ENCODE results near the gene CTDP1. TPM values are rescaled to one million over a fixed set of nuclear protein-coding genes. Genes with fewer than 3 reads are reported as not detected.

The CTDP1 gene
- total RNA-seq, 1 donor from 2014 or later, result 10.7 TPM

DNA sequence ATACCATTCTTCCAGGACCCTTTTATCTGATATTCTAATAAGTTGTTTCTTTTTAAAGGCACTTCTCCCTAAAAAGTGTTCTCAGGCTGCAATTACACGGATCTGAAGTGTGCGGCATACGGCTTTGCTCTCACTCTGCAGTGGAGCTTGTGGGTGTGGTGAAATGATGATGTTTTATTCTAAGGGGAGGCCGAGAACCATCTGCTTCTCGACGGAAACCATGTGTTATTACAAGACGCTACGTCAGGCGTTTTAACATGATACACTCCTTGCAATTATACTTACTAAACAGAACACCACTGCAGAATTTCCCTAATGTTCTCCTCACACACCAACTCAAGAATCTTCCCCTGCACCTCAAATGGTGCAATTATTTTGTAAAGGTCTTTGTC, 34.9 kb upstream of the CTDP1 start:
- ATAC-seq, result no peak

DNA sequence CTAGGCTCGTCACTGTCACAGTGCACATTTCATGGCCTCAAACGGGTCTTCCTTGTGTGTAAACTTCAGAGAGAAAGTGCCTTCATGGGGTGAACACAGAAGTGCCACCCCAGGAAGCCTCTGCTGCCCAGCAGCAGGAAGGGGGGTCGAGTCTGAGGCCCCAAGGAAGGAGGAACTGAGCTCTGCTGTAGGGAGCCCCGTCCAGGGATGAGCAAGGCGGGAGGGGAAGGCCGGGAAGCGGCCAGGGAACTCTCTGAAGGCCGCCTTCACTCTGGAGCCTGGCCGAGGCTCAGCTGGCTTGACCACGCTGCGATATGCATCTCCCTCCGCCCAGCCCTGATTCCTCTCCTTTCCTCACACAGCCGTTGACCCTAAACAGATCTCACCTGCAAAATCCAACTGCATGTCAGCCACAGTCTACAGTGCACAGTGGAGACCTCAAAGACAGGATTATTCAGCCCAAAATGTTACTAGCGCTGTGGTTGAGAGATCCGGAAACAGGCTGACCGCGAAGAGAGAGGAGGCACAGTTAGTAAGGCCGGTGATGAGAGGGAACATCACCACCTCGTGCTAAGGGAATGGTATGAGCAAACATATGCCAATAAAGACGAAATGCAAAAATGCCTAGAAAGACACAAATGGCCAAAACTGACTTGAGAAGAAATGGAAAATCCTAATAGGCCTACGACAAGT, 34.2 kb upstream of the CTDP1 start:
- no peak for ATAC-seq

DNA sequence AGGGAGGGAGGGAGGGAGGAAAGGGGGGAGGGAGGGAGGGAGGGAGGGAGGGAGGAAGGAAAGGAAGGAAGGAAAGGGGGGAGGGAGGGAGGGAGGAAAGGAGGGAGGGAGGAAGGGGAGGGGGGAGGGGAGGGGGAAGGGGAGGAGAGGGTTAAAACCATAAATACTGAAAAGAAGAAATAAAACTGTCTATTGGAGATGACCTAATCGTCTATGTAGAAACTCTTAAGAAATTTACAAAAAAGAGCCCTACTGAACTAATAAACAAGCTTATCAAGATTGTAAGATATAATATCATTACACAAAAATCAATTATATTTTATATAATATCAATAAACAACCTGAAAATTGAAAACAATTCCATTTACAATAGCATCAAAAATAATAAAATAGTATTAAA, 32.3 kb upstream of the CTDP1 start:
- ATAC-seq, result no peak

DNA sequence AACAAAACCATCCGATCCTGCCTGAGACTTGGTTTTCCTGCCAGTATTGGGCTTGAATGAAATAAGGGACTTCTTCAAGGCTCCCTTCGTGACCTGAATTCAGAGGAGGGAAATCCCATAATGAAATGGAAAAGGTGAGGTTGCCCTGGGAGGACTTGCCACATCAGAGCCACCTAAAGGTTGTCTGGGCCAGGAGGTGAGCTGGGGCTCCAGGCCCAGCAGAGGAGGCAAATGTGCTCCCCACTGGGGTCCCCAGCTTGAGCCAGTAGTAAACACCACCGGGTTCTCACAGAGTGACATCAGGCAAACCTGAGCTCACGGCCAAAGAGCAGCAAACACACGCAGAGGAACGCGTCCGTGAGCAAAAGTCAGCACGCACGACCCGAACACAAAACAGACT, 28.6 kb upstream of the CTDP1 start:
- ATAC-seq, result no peak

DNA sequence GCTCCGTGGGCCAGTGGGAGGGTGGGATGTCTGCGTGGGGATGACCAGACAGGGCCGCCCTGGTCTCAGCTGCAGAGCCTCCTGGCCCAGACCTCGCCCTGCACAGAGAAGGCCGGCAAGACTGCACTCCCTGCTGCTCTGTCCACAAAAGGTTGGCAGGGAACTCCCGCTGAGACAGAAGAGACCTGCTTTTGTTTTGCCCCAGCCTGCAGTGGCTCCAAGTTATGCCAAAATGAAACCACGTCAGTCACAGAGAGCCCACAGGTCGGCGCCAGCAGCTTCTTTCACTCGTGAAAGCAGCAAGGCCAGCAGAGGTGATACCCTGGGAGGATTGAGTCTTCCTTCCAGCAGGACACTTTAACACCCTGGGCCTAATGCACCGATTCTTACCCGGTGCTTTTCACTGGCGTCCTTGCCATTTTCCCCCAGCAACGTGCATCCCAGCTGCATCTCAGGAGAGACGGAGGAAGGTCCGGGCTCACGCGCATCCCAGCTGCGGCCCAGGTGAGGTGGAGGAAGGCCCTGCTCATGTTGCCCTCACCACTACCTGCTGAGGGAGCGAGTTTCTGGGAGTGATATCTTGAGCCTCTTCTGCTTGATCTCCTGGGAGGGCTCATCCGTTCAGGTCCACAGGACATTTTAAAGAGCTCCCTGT, 22.1 kb upstream of the CTDP1 start:
- peak; percentile 32 for ATAC-seq

DNA sequence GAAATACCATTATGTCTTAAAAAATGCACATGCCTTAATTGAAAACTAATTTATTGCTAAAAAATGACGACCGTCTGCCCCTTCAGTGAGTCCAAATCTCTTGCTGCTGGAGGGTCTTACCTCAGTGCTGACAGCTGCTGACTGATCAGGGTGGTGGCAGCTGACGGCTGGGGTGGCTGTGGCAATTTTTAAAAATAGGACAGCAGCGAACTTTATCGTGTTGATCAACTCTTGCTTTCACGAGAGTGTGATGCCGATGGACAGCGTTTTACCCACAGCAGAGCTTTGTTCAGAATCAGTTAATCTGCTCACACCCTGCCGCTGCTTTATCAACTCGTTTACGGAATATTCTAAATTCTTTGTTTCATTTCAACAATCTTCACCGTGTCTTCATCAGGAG, 21.2 kb upstream of the CTDP1 start:
- no peak for ATAC-seq

DNA sequence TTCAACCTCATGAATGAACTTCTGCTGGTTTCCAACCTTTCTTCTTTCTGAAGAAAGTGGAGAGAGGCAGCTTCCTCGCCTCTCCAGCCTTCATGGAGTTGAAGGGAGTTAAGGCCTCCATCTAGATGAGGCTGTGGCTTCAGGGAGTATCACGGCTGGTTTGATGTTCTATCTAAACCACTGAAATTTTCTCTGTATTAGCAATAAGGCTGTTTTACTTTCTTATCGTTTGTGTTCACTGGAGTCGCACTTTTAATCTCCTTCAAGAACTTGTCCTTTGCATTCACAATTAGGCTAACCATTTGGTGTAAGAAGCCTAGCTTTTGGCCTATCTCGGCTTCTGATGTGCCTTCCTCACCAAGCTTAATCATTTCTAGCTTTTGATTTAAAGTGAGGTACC, 19.9 kb upstream of the CTDP1 start:
- ATAC-seq, result no peak

DNA sequence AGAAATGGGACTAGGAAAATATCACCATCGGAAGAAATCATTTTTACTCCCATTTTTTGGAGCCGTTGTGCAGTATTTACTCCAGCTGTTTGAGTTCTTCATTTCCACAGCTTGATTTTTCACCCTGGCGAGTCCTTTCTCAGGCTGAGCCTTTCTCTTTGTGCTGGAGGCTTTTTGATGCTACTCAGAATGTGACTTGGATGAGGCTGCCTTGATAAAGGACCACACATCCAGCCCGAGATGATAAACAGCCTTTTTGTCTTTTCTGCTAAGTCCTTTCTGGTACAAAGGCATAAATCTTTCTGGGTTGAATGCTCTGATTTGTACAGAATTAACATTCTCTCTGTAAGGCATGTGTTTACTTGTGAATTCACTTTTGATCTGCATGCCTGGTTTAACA, 17.6 kb upstream of the CTDP1 start:
- ATAC-seq, result no peak

DNA sequence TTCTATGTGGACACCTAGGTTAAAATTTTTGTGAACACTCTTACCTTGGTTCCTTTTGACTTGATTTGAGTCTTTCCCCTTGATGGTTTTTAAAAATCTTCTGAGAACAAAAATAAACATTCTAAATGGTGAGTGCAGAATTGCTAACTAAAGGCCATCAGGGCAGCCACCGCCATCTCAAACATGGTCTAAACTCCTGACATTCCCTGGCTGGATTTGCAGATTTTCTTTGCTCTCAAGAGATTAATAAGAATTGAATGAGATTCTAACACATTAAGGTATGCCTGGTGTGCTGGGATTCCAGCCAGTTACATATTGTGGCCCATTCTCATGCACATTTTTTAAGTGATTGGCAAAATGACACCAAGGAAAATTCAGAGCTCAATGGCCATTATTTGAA, 17.2 kb upstream of the CTDP1 start:
- ATAC-seq, result no peak

DNA sequence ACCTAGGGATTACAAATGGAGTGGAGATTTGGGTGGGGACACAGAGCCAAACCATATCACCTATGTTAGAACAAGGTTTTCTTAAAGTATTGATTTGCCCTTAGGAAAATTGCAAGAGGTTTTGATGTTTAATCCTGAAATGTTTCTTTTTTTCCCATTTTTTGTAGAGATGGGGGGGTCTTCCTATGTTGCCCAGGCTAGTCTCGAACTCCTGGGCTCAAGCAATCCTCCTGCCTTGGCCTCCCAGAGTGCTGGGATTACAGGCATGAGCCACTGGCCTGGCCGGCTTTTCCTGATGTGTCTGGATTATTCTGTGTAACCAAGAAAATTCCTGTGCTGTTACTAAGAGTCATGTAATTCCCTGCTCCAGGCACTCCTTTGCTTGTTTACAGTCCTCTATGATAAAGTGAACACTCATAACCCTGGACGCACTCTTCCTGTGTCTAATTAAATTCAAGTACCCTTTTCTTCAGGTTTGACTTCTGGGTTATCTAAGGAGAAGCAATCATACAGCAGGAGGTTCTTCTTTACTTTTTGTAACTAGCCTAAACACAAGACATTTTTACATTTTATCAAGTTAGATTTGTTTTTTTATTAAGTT, 15.0 kb upstream of the CTDP1 start:
- ATAC-seq, result peak; percentile 95

DNA sequence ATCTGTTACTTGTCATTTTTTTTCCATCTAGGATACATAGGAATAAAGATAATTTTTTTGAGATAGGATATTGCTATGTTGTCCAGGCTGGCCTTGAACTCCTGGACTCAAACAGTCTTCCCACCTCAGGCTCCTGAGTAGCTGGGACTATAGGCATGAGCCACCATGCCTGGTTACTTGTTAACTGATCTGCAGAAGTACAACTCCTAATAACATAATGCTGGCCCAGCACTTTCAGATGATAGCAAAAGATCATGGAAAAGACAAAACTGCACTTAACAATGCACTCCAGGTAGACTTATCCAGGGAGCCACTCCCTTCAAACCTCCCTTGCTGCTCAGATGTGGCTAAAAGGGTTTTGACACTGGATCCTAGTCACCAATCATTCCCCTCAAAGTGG, 11.4 kb upstream of the CTDP1 start:
- no peak for ATAC-seq

DNA sequence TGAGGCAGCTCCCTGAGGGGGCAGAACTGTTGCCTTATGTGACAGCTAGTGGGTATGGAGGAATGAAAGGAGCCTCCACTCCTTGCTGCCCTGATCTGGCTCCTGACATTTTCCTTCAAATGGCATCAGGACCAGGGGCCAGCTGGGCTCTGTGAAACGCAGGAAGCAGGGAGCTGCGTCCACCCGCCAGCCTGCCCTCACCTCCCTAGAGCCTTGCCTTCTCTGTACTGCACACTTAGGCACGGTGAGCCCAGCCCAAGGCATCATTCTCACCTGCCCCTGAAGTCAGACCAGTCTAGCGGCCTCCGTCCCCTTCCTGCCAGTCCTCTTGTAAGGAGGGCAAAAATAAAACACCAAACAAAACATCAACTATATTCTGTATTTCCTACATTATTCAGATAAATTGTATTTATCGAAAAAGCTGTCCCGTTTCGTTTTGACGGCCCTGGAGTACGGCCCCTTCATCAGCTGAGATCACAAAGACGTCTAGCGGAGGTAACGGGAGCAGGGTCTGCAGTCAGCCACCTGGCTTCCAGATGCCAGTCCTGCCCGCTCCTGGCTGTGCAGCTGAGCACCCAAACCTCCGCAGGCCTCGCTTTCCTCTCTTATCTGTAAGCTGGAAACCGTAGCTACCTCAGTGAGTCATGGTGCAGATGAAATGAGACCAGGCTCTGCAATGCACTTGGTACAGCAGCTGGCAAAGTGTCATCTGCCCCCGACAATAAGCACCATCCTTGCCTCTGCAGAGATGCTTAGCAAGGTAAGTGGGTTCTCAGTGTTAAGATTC, 6.9 kb upstream of the CTDP1 start:
- peak; percentile 30 for ATAC-seq

DNA sequence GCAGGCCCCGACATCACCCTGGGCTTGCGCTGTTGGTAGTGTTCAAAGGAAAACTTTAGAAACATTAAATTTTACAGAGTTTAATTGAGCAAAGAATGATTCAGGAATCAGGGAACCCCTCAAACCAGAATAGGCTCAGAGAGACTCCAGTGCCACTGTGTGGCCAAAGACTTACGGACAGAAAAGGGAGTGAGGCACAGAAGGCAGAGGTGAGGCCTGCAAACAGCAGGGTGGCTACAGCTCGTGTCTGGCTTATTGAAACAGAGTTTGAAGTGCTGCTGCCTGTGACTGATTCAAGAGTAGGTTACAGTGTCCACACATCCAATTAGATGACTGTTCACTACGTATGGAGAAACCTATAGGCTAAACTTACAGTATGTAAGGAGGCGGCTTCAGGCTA, 2.4 kb upstream of the CTDP1 start:
- ATAC-seq, result no peak

DNA sequence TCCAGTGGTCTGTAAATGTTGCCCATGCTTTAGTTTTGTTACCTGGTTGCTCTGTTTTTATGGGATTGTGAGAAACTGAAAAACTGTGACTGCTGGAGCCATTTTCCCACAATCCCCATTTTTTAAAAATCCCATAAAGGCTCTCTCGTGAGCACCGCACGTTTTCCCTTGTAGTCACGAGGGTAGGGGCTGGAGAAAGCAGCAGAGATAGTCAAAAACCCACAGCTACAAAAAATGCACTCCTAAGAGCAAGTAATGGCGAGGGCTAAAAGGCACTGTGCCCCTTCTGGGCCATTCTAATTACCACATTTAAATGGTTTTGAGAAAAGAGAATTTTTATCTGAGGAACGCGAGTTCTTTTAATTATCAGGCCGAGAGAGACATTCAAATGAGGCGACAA, 1.8 kb upstream of the CTDP1 start:
- ATAC-seq, result no peak

DNA sequence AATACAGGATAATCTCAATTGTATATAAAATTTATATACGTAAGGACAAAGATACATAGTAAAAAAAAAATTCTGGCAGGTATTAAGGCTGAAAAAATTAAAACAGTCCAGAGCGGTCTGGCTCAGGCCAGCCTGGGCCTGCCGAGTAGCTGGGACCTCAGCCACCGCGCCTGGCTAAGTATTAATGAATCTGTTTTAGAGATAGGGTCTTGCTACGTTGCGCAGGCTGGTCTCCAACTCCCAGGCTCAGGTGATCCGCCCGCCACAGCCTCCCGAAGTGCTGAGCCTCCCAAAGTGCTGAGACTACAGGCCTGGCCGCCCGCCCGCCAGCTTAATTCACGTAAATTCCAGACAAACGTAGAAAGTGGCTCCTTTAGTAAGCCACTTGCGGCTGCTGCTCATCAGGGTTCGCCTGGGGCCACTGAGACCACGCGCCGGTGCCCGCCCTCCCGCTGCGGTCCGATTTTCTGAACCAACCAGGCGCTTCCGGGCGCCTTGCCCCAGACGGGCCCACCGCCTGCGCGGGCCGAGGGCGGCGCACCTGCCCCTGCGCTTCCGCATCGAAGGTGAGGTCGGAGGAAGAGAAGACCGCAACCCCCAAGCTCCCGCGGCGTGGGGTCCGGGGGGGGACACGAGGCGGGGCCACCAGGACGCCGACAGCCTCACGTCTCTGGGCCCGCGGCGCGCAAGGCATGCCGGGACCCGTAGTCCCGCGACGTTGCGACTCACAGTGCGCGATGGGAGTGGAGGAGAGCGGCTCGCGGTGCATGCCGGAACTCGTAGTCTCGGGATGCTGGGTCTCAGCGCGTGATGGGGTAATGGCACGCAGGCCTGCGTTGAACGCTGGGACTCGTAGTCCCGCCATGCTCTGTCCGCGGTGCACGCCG, 695 bp upstream of the CTDP1 start:
- ATAC-seq, result peak; percentile 96

DNA sequence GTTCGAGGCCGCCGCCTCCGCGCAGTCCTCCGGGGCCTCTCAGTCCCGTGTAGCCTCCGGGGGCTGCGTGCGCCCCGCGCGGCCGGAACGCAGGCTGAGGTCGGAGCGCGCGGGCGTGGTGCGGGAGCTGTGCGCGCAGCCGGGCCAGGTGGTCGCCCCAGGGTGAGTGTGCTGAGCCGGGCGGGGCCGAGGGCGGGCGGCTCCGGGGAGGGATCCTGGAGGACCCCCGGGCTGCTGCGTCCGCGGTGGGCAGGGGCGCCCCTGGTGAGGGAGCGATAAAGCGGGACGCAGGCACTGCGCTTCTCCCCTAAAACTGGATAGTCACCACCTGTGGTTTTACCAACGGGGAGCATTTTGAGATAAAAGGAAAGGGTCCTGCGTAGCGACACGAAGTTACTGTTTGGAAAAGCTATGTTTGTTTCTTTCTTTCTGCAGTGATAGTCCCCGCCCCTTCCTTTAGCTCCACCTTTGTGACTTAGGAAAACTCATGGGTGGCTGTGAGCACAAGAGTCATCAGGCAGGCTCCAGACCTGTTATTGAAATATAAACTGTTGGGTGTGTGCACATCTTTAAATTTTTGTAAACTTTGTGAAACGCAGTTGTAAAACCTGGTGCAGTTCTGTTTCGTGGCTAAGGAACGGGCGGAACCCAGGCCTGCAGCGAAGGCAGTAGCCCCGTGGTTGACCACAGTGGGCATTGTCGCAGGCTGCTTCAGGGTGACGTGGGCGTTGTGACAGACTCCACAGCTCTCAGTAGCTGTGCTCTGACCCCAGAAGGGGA, 687 bp downstream of the CTDP1 start:
- peak; percentile 28 for ATAC-seq

DNA sequence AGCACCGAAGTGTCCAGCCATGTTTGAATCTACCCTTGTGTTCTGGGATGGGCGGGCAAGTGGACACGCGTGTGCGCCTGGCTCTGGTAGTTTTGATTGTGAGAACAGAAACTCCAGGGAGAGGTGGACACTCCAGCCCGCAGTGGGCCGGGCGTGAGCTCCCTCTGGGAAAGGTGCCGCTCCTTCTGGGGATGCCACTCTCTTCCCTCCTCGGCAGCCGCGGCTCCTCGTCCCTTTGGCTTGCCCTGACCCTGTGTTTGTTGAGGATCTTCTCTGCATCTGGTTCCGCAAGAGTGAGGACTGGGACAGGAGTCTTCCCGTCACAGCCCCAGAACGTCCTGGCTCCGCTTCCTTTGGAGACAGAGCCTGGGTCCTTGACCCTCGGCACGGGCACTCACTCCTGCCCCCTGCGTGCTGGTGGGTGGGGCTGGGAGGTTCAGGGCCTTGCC, 1.3 kb downstream of the CTDP1 start:
- ATAC-seq, result no peak

DNA sequence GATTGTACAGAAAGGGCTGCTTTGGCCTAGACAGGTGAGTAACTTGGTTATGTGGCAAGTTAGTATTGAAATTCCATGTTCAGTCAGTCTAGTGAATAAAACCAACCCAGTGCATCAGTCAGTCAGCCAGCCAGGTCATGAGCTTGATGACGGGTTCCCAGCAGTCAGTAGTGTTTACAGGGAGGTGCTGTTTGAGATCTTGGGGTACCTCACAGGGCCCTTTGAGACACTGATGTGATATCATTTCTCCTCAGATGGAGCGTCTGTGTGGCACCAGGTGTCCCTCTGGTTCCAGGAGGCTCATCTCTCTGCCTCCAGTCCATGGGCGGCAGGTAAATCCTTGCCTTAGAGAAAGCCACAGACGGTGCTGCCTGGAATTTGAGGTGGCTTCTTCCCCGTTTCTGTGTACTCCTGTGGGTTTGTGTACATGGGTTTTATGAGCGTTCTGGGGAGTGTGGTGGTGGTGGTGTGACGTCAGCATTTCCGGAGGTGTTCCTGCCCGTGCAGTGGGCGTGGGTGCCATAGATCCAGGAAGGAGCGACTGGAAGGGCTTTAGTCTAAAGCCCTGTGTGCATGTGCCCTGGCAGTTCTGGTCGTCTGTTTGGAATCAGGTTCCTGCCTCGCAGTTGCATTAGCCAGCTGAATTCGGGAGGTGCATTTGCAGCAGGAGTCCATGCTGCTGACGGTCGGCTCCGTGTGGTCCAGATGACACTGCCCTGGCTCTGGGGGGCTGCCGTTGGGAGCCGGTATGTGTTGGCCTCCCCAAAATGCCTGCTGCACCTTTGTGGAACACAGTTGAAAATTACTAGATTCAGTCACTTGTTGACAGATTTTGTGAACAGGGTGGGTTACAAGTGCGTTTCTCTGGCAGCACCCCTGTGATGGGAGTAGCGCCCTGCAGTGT, 2.1 kb downstream of the CTDP1 start:
- ATAC-seq, result no peak

DNA sequence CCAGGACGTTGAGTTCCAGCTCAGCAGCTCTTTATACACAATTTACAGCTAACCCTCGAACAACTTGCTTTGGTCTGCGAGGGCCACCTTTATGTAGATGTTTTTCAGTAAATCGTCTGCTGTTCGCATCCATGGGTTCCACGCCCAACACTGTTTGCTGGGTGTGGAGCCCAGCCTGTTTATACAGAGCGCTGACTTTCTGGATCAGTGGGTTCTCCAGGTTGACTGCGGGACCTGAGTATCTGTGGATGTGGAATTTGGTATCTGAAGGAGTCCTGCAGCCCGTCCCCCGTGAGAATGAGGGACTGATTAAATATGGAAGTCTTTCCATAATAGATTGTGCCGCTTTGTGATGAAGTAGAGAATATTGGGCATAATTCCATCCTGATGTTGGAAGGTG, 2.9 kb downstream of the CTDP1 start:
- no peak for ATAC-seq

DNA sequence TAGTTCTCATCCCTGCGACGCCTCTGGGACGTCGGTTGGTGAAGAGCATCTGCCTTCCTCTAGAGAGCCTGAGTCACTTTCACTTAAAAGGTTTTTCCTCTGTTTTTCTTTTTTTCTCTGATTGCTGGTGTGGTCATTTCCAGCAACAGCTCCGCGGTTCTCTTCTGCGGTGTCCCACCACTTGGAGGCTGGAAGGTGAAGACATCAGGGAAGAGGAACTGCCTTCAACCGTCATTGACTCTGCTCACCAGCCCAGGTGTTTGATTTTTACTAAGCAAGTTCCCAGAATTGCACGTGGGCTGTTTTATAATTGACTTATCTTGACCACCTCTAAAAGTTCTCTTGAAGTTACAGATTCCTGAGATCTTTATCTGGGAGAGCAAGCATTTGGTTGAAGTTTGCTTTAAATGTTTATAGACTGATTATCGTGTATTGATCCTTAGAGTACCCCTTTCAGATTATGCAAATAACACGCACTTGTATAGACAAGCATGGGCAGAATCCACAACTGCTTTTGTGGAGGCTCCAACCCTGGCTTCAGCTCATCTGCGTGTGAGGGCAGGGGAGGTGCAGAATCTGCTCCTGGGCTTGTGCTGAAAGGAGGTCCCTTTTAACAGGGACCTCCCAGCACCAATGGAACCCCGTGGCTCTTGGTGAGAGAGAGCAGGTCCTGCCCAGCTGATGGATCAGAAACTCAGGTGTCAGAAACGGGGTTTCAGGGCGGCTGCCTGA, 3.5 kb downstream of the CTDP1 start:
- ATAC-seq, result no peak
